H1 (cell line): Measurements from ENCODE around the gene PCSK9. TPM values are rescaled to one million over a fixed set of nuclear protein-coding genes. Genes with fewer than 3 reads are reported as not detected.

Source experiments
- CTCF ChIA-PET: fragments of 300-600 bp; sonication (Branson Sonifier 250); formaldehyde crosslinking; loops from one replicate; lab custom pipeline; 2021; ENCODE audit not compliant: partially characterized antibody; lab: Charles Lee
- POLR2A ChIA-PET: fragments of 300-600 bp; sonication (Branson Sonifier 250); formaldehyde crosslinking; loops from one replicate; lab custom pipeline; 2021; ENCODE audit warnings: inconsistent platforms; ENCODE audit not compliant: partially characterized antibody; lab: Charles Lee
- DNase-seq, 2 experiments: peaks; one replicate each; pipeline versions ENCODE4 v3.0.0 to v3.0.0-alpha.2; 2010 to 2022; ENCODE audit warnings: low spot score in 2 of 2, low read depth in 1 of 2, mixed read lengths in 1 of 2
- FAIRE-seq: peaks from 2 replicates; lab custom pipeline; 2011; peaks lifted over from hg19 to GRCh38; lab: Jason Lieb, UNC
- H2AFZ ChIP-seq: 2 replicates; pipeline ENCODE4 v1.8.1; 2012; ENCODE audit warnings: low read length, inconsistent platforms
- H2AK5ac ChIP-seq: 2 replicates; pipeline ENCODE4 v1.6.1; 2013; ENCODE audit warnings: low read depth, low read length
- H2BK120ac ChIP-seq: replicated peaks from 2 replicates; pipeline ENCODE3; 2013; ENCODE audit warnings: low read depth, low read length, inconsistent platforms
- H2BK12ac ChIP-seq: 2 replicates; pipeline ENCODE4 v1.6.1; 2013; ENCODE audit warnings: low read depth, low read length
- H2BK15ac ChIP-seq: 2 replicates; pipeline ENCODE4 v1.6.1; 2013; ENCODE audit warnings: low read length
- H2BK20ac ChIP-seq: 2 replicates; pipeline ENCODE4 v1.6.1; 2013; ENCODE audit warnings: low read length
- H2BK5ac ChIP-seq: 2 replicates; pipeline ENCODE4 v1.6.1; 2013; ENCODE audit warnings: low read depth, low read length
- H3K14ac ChIP-seq: 2 replicates; pipeline ENCODE4 v1.6.1; 2013; ENCODE audit warnings: inconsistent platforms; ENCODE audit not compliant: insufficient read length
- H3K18ac ChIP-seq: 2 replicates; pipeline ENCODE4 v1.6.1; 2013; ENCODE audit warnings: low read length; ENCODE audit errors: extremely low read depth
- H3K23ac ChIP-seq: 2 replicates; pipeline ENCODE4 v1.6.1; 2013; ENCODE audit warnings: inconsistent platforms; ENCODE audit not compliant: insufficient read length
- H3K23me2 ChIP-seq: 2 replicates; pipeline ENCODE4 v1.6.1; 2013; ENCODE audit warnings: low read depth, low read length
- H3K27ac ChIP-seq: 2 replicates; pipeline ENCODE4 v1.6.1; 2011; ENCODE audit warnings: low read depth, low read length, inconsistent platforms
- H3K27me3 ChIP-seq, 4 experiments: replicated peaks in 1 of 4; 1 replicate in 1 of 4; 2 replicates in 3 of 4; pipeline versions ENCODE4 v1.6.1 to v1.8.1; 2011 to 2013; ENCODE audit warnings: low read length in 3 of 4, mild to moderate bottlenecking in 3 of 4, inconsistent platforms in 2 of 4, mixed read lengths in 2 of 4, moderate library complexity in 1 of 4; ENCODE audit not compliant: control insufficient read depth in 3 of 4, insufficient read depth in 3 of 4; ENCODE audit errors: extremely low read depth in 1 of 4
- H3K36me3 ChIP-seq, 4 experiments: 2 replicates each; pipeline versions ENCODE4 v1.6.1 to v1.8.1; 2011 to 2013; ENCODE audit warnings: mild to moderate bottlenecking in 4 of 4, low read length in 3 of 4, moderate library complexity in 2 of 4, control low read depth in 1 of 4, inconsistent platforms in 1 of 4; ENCODE audit not compliant: insufficient read depth in 4 of 4, control insufficient read depth in 2 of 4
- H3K4ac ChIP-seq: replicated peaks from 2 replicates; pipeline ENCODE3; 2013; ENCODE audit warnings: low read length, low read depth, mixed read lengths, inconsistent platforms; ENCODE audit not compliant: insufficient read length
- H3K4me1 ChIP-seq, 4 experiments: replicated peaks in 1 of 4; 1 replicate in 1 of 4; 2 replicates in 3 of 4; pipeline versions ENCODE4 v1.6.1 to v1.8.1; 2011 to 2013; ENCODE audit warnings: low read length in 3 of 4, inconsistent platforms in 2 of 4, mixed read lengths in 1 of 4; ENCODE audit not compliant: insufficient read depth in 4 of 4, control insufficient read depth in 3 of 4
- H3K4me2 ChIP-seq, 2 experiments: 2 replicates each; pipeline versions ENCODE4 v1.6.1 to v1.8.1; 2011 to 2013; ENCODE audit warnings: low read depth in 2 of 2, low read length in 2 of 2, control low read depth in 1 of 2, inconsistent platforms in 1 of 2, mild to moderate bottlenecking in 1 of 2; ENCODE audit not compliant: insufficient read depth in 1 of 2
- H3K4me3 ChIP-seq, 4 experiments: fragments of 200-600, 300-600 bp in 1 of 4; sonication (generic), shearing (Covaris generic), sonication (Bioruptor Twin) in 1 of 4; 2 replicates each; pipeline versions ENCODE4 v1.5.1 to v1.8.1; 2011 to 2016; ENCODE audit warnings: low read length in 4 of 4, low read depth in 3 of 4, control low read depth in 2 of 4, inconsistent platforms in 2 of 4, mild to moderate bottlenecking in 2 of 4, mixed read lengths in 1 of 4, moderate library complexity in 1 of 4; ENCODE audit not compliant: insufficient read depth in 2 of 4; ENCODE audit errors: extremely low read depth in 1 of 4
- H3K56ac ChIP-seq: replicated peaks from 2 replicates; pipeline ENCODE3; 2013; ENCODE audit warnings: low read depth, mild to moderate bottlenecking, mixed read lengths, low read length, inconsistent platforms; ENCODE audit not compliant: insufficient read length
- H3K79me1 ChIP-seq: 2 replicates; pipeline ENCODE4 v1.6.1; 2013; ENCODE audit warnings: low read depth, low read length, control low read depth
- H3K79me2 ChIP-seq, 2 experiments: 2 replicates each; pipeline versions ENCODE4 v1.6.1 to v1.8.1; 2012 to 2013; ENCODE audit warnings: low read length in 2 of 2, mild to moderate bottlenecking in 2 of 2, inconsistent platforms in 1 of 2; ENCODE audit not compliant: insufficient read depth in 2 of 2, control insufficient read depth in 1 of 2
- H3K9ac ChIP-seq, 4 experiments: replicated peaks in 1 of 4; 1 replicate in 1 of 4; 2 replicates in 3 of 4; pipeline versions ENCODE4 v1.6.1 to v1.8.1; 2011 to 2013; ENCODE audit warnings: low read depth in 3 of 4, low read length in 3 of 4, control low read depth in 2 of 4, mild to moderate bottlenecking in 2 of 4, moderate library complexity in 2 of 4, inconsistent platforms in 1 of 4; ENCODE audit errors: extremely low read depth in 1 of 4
- H3K9me3 ChIP-seq, 2 experiments: 2 replicates each; pipeline versions ENCODE4 v1.6.1 to v1.8.1; 2012 to 2013; ENCODE audit warnings: mild to moderate bottlenecking in 2 of 2, moderate library complexity in 2 of 2, control low read depth in 1 of 2, inconsistent platforms in 1 of 2, low read depth in 1 of 2, low read length in 1 of 2, mixed read lengths in 1 of 2; ENCODE audit not compliant: insufficient read depth in 2 of 2
- H4K20me1 ChIP-seq, 2 experiments: replicated peaks in 1 of 2; 2 replicates each; pipeline versions ENCODE3 to v1.8.1; 2011 to 2013; ENCODE audit warnings: inconsistent platforms in 2 of 2, low read length in 2 of 2, mild to moderate bottlenecking in 1 of 2; ENCODE audit not compliant: insufficient read depth in 2 of 2, control insufficient read depth in 1 of 2
- H4K5ac ChIP-seq: 2 replicates; pipeline ENCODE4 v1.6.1; 2013; ENCODE audit warnings: low read length, low read depth, mixed read lengths, inconsistent platforms; ENCODE audit not compliant: insufficient read length
- H4K8ac ChIP-seq: 2 replicates; pipeline ENCODE4 v1.8.0; 2013; ENCODE audit warnings: mild to moderate bottlenecking, moderate library complexity, low read length, inconsistent platforms; ENCODE audit not compliant: insufficient read depth; ENCODE audit errors: extremely low read depth
- H4K91ac ChIP-seq: replicated peaks from 2 replicates; pipeline ENCODE3; 2013; ENCODE audit warnings: low read length, mixed read lengths, inconsistent platforms; ENCODE audit not compliant: insufficient read length
- CHD1 ChIP-seq: IDR thresholded peaks from 2 replicates; pipeline ENCODE4 v1.6.1; 2012; ENCODE audit warnings: low read depth, low read length, improper control_type of control experiment
- CHD2 ChIP-seq: IDR thresholded peaks from 2 replicates; pipeline ENCODE4 v1.6.1; 2012; ENCODE audit warnings: low read length, improper control_type of control experiment
- GTF2F1 ChIP-seq: IDR thresholded peaks from 2 replicates; pipeline ENCODE4 v1.6.1; 2012; ENCODE audit warnings: low read depth, low read length, improper control_type of control experiment, borderline replicate concordance
- JUN ChIP-seq: IDR thresholded peaks from 2 replicates; pipeline ENCODE4 v1.6.1; 2011; ENCODE audit warnings: low read depth, mild to moderate bottlenecking, improper control_type of control experiment, low read length
- KDM5A ChIP-seq: fragments of 200-600 bp; IDR thresholded peaks from 2 replicates; pipeline ENCODE4 v1.7.1; 2012; ENCODE audit warnings: mild to moderate bottlenecking, low read length, inconsistent platforms, mixed read lengths
- MAFK ChIP-seq: IDR thresholded peaks from 2 replicates; pipeline ENCODE4 v1.6.1; 2012; ENCODE audit warnings: low read depth, mild to moderate bottlenecking, improper control_type of control experiment, low read length
- RFX5 ChIP-seq: IDR thresholded peaks from 2 replicates; pipeline ENCODE4 v1.6.1; 2011; ENCODE audit warnings: low read depth, low read length, improper control_type of control experiment, borderline replicate concordance
- RXRA ChIP-seq: IDR thresholded peaks from 2 replicates; pipeline ENCODE4 v1.6.1; 2011; ENCODE audit warnings: low read depth, mild to moderate bottlenecking, low read length, moderate library complexity; ENCODE audit not compliant: insufficient read depth
- SP2 ChIP-seq: IDR thresholded peaks from 2 replicates; pipeline ENCODE4 v1.6.1; 2012; ENCODE audit warnings: mild to moderate bottlenecking, low read length, inconsistent platforms
- SRF ChIP-seq: IDR thresholded peaks from 2 replicates; pipeline ENCODE4 v1.6.1; 2011; ENCODE audit warnings: mild to moderate bottlenecking, low read depth, low read length, moderate library complexity
- TCF12 ChIP-seq: IDR thresholded peaks from 2 replicates; pipeline ENCODE4 v1.6.1; 2011; ENCODE audit warnings: low read depth, mild to moderate bottlenecking, low read length
- TEAD4 ChIP-seq: IDR thresholded peaks from 2 replicates; pipeline ENCODE4 v1.6.1; 2012; ENCODE audit warnings: low read depth, low read length, inconsistent platforms, mixed read lengths
- WGBS, 2 experiments: shearing (Covaris generic) in 1 of 2; methylation state at CpG; one replicate each; pipeline versions ENCODE4 v1.1.6 to v1.1.7; 2013 to 2015; ENCODE audit warnings: low lambda C conversion rate in 2 of 2, mixed read lengths in 2 of 2, inconsistent platforms in 1 of 2, low coverage in 1 of 2, missing lambda C conversion rate in 1 of 2; ENCODE audit not compliant: insufficient replicate concordance in 2 of 2, insufficient coverage in 1 of 2, insufficient read length in 1 of 2; ENCODE audit errors: extremely low coverage in 1 of 2, missing lambda C conversion rate in 1 of 2; 5-methylcytosine and 5-hydroxymethylcytosine counted together
- polyA plus RNA-seq, 7 experiments: library from polyadenylated mRNA; depleted of rRNA in 3 of 7; stranded (reverse) in 5 of 7; unstranded in 2 of 7; fragments of >200 nt in 5 of 7; fragments of 200-250 nt in 2 of 7; gene quantifications; 1 replicate in 5 of 7; 2 replicates in 1 of 7; 4 replicates in 1 of 7; pipeline versions ENCODE4 v1.2.1 to v1.2.3, GENCODE V29; 2011 to 2013; ENCODE audit warnings: missing spikeins in 2 of 7, mixed read lengths in 2 of 7
- total RNA-seq: library from RNA; stranded (reverse); fragmentation: NEBNext Ultra II Directional; extraction: Animal tissue kit (Norgen Biotek cat#: 25700); gene quantifications from 2 replicates; pipeline ENCODE4 v1.2.1, GENCODE V29; 2021

PCSK9 gene
- total and polyA plus RNA-seq, 2 of the 8 experiments (the other 6 are each of a cell fraction or from before 2014, with no cell fraction given) = 22.3 to 32.3 TPM

DNA sequence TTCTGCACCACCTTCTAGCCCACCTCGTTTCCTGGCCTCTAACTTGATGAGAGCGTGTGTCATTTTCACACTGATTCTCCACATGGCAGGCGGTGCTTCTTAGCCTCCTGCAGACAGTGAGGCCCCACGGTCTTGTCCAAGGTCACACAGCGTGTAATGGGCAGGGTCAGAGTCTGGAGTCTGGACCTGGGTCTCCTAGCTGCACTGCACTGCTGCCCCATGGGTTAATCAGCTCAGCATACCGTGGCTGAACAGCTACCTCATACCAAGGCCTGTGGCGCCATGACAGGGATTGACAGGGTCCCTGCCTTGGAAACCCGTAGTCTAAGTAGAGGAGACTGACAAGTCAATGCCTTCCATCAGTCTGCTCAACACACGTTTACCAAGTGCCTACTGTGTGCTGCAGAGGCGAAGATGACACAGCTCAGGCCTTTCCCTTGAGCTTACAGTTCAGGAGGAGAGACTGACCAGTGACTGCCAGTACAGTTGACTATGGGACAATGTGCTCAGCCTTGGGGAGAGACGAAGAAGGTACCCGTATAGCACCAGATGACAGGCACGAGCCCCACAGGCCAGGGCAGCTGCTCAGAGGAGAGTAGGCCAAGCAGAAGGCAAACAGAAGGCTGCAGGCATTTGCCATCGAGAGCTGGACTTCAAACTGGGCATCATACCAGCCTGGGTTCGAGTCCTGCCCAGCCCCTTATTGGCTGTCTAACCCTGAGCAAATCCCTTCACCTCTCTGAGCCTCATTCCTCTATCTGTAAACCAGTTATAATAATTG is 5.5 kb downstream of the PCSK9 start:
- Histone ChIP-seq H3K4me2 (no peak overlapping the region), H3K79me1 (no peaks in the 10 kb centered on the region; the same call in none of the 2 replicates), H3K18ac (no peak overlapping the region), H3K23me2 (peaks cover 7% of the 10 kb centered on the region; the same call in 1 of the 2 replicates), H2BK12ac (no peak overlapping the region), H3K23ac (no peak overlapping the region), H2BK5ac (no peak overlapping the region), H3K36me3 (peaks cover 0 to 17% (median 0%) of the 10 kb centered on the region in 4 experiments; a peak in 1 of 8 replicates), H3K9me3 (no peaks in the 10 kb centered on the region), H2AK5ac (no peak overlapping the region), H4K8ac (no peak overlapping the region), H3K4ac (no peak overlapping the region), H2BK20ac (no peak overlapping the region), H2BK15ac (no peak overlapping the region), H2AFZ (no peak overlapping the region), H3K27ac (no peak overlapping the region), H3K56ac (no peak overlapping the region), H2BK120ac (no peak overlapping the region), H4K91ac (no peak overlapping the region), H3K9ac (no peak overlapping the region), H3K27me3 (peaks cover 2 to 16% (median 15%) of the 10 kb centered on the region in 4 experiments; a peak in 6 of 7 replicates), H3K14ac (no peak overlapping the region), H3K4me1 (peaks cover 0 to 10% (median 6%) of the 10 kb centered on the region in 4 experiments; a peak in 5 of 7 replicates), H4K5ac (no peak overlapping the region), H3K4me3 (no peak overlapping the region), H4K20me1 (peaks cover 0 to 39% of the 10 kb centered on the region in 2 experiments), H3K79me2 (peaks cover 6 to 16% of the 10 kb centered on the region in 2 experiments; a peak in 2 of 4 replicates)
- WGBS, 2 experiments = 85% methylated on average over 15 of the region's 15 CpGs; no CpG with 5 or more reads in 1 of the 2 experiments
- DNase-seq = no peak
- FAIRE-seq = no peak
- ChIA-PET POLR2A (no interaction called here), CTCF (interaction anchor here (0.7 to 2.1 kb wide), 6 partner anchors 14 to 304 kb away, joined by 3 to 6 read pairs (median 4); no protein-coding TSS in a partner anchor)
- TF ChIP-seq KDM5A (no peak), SP2 (no peak), RXRA (no peak), MAFK (no peak), TEAD4 (no peak), CHD2 (no peak), GTF2F1 (no peak), TCF12 (no peak), SRF (no peak), CHD1 (no peak), RFX5 (no peak), JUN (no peak)
